GM20431 (cell line): ENCODE data around the gene NBPF1.
"Not testable (repeated sequence)": the region's sequence is repeated elsewhere in the genome, so short reads cannot be mapped to it uniquely, and the experiment has no call there.

Source experiments
- in situ Hi-C: fragments of 300-500 bp; cut with MseI, MboI; formaldehyde crosslinking; loops from one replicate; pipeline ENCODE4 v1.15.0; 2020; ENCODE audit warnings: low sequenced_read_pairs; ENCODE audit not compliant: unreplicated experiment

Gene NBPF1

GRCh38 chr1:16642025-16642966 is 28.9 kb upstream of the NBPF1 start:
- in situ Hi-C loops, result not testable (repeated sequence)

GRCh38 chr1:16641159-16641975 is 28.0 kb upstream of the NBPF1 start:
- in situ Hi-C loops, result not testable (repeated sequence)

GRCh38 chr1:16639091-16640031 is 26.0 kb upstream of the NBPF1 start:
- in situ Hi-C loops, result not testable (repeated sequence)

GRCh38 chr1:16637941-16638778 is 24.8 kb upstream of the NBPF1 start:
- in situ Hi-C loops, result not testable (repeated sequence)

- in situ Hi-C loops, result not testable (repeated sequence)
These were observed 23.3 kb upstream of the NBPF1 start for GRCh38 chr1:16636551-16637195.

- in situ Hi-C loops, result not testable (repeated sequence)
These were observed 22.6 kb upstream of the NBPF1 start for GRCh38 chr1:16635959-16636358.

GRCh38 chr1:16633540-16634282 is 20.3 kb upstream of the NBPF1 start:
- in situ Hi-C loops, result not testable (repeated sequence)

- in situ Hi-C loops, result not testable (repeated sequence)
These were observed 18.9 kb upstream of the NBPF1 start for GRCh38 chr1:16632044-16632850.

GRCh38 chr1:16631248-16632043 is 18.1 kb upstream of the NBPF1 start:
- in situ Hi-C loops, result no loop called here

- in situ Hi-C loops, result no loop called here
These were observed 17.4 kb upstream of the NBPF1 start for GRCh38 chr1:16630661-16631247.

GRCh38 chr1:16629916-16630530 is 16.7 kb upstream of the NBPF1 start:
- in situ Hi-C loops, result not testable (repeated sequence)

- in situ Hi-C loops, result no loop called here
These were observed 15.2 kb upstream of the NBPF1 start for GRCh38 chr1:16628361-16629111.

- in situ Hi-C loops, result not testable (repeated sequence)
These were observed 13.1 kb upstream of the NBPF1 start for GRCh38 chr1:16626409-16626983.
